AG09319 (cell line): ENCODE measurements around the gene RELN.
A peak's percentile ranks its signal among the peaks of the same experiment; 100 is the strongest.

Source experiments
- DNase-seq: peaks from one replicate; pipeline ENCODE4 v3.0.0-alpha.2; 2010; ENCODE audit warnings: low read depth; ENCODE audit errors: extremely low read depth
- TF ChIP-seq, protein P1 (sequence below): IDR thresholded peaks from 2 replicates; pipeline ENCODE4 v1.5.1; 2011; ENCODE audit warnings: low read depth, mild to moderate bottlenecking, inconsistent platforms, low read length, moderate library complexity

RELN gene

DNA sequence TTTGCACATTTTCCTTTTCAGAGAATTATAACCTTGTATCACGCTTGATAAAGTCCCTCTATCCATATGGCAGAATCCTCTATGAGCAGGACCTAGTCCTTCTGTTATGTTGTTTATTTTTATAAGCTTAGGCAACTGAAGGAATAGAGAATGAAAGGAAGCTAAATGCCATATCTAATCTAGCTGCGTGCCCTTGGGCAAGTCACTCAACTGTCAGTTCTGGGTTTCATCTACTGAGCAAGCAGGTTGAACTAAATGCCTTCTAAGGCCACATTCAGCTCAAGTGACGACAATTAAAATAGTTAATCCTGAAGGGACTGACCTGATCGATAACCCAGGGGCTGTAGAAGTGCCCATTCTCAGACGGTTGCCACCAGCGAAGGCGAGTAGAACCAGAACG, 449.6 kb downstream of the RELN start:
- TF ChIP-seq, protein P1, sequence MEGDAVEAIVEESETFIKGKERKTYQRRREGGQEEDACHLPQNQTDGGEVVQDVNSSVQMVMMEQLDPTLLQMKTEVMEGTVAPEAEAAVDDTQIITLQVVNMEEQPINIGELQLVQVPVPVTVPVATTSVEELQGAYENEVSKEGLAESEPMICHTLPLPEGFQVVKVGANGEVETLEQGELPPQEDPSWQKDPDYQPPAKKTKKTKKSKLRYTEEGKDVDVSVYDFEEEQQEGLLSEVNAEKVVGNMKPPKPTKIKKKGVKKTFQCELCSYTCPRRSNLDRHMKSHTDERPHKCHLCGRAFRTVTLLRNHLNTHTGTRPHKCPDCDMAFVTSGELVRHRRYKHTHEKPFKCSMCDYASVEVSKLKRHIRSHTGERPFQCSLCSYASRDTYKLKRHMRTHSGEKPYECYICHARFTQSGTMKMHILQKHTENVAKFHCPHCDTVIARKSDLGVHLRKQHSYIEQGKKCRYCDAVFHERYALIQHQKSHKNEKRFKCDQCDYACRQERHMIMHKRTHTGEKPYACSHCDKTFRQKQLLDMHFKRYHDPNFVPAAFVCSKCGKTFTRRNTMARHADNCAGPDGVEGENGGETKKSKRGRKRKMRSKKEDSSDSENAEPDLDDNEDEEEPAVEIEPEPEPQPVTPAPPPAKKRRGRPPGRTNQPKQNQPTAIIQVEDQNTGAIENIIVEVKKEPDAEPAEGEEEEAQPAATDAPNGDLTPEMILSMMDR, result no peak

DNA sequence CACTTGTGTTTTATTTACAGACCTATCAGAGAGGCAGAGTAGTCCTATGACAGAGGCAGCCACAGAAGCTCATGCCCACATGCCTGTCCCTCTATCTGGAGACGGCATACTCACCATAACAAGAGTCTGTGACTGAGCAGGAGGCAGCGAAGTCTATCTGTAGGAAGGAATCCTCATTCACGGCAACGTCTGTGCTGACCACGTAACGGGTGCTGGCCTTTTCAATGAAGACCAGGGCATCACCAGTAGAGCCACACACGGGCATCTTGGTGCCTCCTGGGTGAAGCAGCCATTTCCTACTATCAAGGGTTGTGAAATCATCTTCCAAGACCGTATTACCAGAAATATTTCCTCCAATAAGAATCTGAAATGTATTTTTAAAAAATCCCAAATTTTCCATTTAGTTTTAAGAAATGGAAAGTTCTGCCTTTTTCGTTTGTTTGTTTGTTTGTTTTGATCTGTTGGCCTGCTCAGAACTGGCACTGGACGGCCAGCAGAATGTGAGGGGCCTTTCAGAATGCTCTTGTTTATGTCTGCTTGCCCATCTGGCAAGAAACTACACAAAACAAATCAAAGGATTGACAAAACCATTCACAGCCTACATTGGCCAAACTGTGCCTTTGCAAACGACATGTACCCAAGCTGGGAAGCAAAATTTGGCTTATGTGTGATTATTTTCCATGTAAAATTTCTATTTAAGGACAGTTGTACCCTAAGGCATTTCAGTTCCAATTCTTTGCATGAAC, 450.3 kb downstream of the RELN start:
- no peak for DNase-seq
- TF ChIP-seq, protein P1, result no peak

More for the DNA sequence above, 449.6 kb downstream of the RELN start:
- DNase-seq, result no peak

DNA sequence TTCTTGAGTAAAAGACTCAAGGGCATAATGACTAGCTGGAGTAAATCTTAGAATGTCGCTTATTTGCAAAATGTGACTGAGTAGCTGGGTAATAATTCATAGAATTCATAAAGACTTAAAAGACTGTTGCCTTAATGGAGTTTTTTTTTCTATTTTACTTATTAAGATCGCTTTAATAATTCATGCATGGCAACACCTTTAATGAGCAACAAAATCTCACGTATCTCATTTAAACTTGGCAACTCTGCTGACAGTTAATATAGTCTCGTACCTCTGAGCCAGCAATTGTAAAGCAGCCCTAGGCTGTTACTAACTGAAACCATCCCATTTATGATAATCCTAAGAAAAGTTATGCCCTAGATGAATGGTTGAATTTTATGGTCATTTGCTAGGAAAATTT, 455.7 kb downstream of the RELN start:
- TF ChIP-seq, protein P1, result no peak
- no peak for DNase-seq

DNA sequence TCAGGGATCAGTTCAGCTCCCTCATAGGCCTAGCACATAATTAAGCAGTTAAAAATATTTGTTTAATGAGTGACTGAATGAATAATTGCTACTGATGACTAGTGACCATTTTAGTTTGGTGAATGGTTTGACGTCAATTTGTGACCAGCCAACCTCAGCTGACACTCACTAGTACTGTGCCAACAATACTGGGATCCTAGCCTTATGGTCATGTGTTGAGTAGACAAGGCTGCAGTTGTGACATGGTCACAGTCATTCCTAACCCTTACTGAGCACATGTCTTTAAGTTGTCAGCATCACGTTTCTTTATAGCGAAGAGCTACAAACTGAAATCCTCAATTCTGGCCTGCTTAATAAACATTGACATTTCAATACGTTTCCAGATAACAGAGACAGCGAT, 456.5 kb downstream of the RELN start:
- TF ChIP-seq, protein P1, result no peak
- DNase-seq, result no peak

DNA sequence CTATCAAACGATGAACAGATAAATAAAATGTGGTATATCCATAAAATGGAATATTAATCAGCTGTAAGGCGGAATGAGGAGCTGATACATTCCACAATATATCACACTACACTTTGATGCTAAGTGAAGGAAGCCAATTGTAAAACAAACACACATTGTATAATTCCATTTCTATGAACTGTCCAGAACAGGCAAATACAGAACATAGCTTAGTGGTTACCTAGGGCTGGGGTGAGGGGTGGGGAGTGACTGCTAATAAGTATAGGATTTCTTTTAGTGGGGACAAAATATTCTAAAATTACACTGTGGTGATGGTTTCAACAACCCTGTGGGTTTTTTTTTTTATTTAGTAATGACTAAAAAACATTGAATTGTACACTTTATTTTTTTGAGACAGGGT, 461.3 kb downstream of the RELN start:
- TF ChIP-seq, protein P1, result no peak
- no peak for DNase-seq

DNA sequence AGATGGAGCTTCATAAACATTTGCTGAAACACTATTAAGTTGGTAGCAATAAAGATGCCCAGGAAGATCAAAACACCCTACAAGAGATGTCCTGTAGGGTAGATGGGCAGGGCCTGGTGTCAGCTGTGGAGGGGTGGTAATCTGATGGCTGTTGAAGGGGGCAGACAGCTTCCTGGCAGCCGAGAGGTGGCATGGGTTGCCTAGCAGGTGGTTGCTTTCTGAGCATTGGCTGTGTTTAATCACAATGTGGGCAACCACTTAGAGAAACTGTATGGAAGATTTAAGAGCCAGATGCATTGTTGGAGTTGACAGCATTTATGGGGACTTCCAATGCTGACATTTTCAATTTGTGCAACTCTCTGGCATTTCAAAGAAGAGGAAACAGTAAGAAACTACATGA, 463.5 kb downstream of the RELN start:
- DNase-seq, result no peak
- TF ChIP-seq, protein P1, result no peak

DNA sequence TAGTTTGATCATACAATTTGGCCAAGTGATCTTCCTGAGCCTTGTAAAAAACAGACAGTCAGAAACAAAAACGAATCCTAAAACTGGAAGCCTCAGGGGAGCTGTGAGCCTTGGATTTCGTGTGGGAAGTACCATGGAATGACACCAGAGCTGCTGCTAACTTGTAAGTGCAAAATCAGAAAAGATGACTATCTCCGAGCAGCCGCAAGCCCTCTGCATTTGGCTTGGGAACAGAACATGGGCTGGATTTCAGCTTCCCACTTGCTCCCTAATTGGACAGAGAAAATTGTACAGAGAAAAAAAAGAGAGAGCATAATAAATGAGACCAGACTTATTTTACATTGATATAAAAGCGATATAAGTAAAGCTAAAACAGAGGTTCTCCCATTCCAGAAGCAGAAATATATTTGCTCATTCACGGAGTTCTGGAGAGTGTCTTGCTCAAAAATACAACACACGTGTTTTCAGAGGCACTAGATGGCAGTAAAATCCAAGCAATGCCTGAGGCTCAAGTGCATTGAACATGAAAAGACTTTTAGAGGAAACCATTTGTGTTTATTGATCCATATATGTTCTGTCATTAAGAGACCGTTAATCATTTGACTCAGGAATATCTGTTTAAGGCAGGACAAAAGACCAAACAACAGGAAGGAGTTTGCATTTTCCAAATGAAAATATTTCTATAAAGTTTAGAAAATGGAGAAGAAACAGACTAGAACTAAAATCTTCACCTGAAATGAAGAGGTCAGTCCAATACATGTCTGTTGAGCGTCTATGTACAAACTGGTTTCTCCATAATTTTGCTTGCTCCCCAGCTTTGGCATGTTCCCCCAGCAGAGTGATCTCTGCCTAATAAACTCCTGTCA, 465.2 kb downstream of the RELN start:
- no peak for DNase-seq
- TF ChIP-seq, protein P1, result peak; percentile 45
